ENCODE results near the gene DNAJA2. TPM values are rescaled to one million over a fixed set of nuclear protein-coding genes. Genes with fewer than 3 reads are reported as not detected.

The DNAJA2 gene
- polyA plus RNA-seq, 4 donors, result 69.1 to 99.0 (median 84.0) TPM

- DNase-seq (ENCODE audit: low read depth in 4 of 4, low spot score in 3 of 4), result no peak
Observed at GRCh38 chr16:46929378-46930332, 43.8 kb downstream of the DNAJA2 start.

- no peak for DNase-seq (ENCODE audit: low read depth in 4 of 4, low spot score in 3 of 4)
Observed at GRCh38 chr16:46928811-46929210, 44.7 kb downstream of the DNAJA2 start.

GRCh38 chr16:46927273-46927672 lies 46.2 kb downstream of the DNAJA2 start:
- DNase-seq (ENCODE audit: low read depth in 4 of 4, low spot score in 3 of 4), result no peak

GRCh38 chr16:46926470-46927225 lies 46.8 kb downstream of the DNAJA2 start:
- DNase-seq (ENCODE audit: low read depth in 4 of 4, low spot score in 3 of 4), result no peak

GRCh38 chr16:46924402-46924801 lies 49.1 kb downstream of the DNAJA2 start:
- DNase-seq (ENCODE audit: low read depth in 4 of 4, low spot score in 3 of 4), result no peak

- no peak for DNase-seq (ENCODE audit: low read depth in 4 of 4, low spot score in 3 of 4)
Observed at GRCh38 chr16:46923513-46924295, 49.8 kb downstream of the DNAJA2 start.

GRCh38 chr16:46922239-46922638 lies 51.2 kb downstream of the DNAJA2 start:
- no peak for DNase-seq (ENCODE audit: low read depth in 4 of 4, low spot score in 3 of 4)

GRCh38 chr16:46920402-46921068 lies 52.9 kb downstream of the DNAJA2 start:
- DNase-seq (ENCODE audit: low read depth in 4 of 4, low spot score in 3 of 4), result peak in 2 of 4 donors; percentile 8 to 36

GRCh38 chr16:46918905-46919792 lies 54.3 kb downstream of the DNAJA2 start:
- no peak for DNase-seq (ENCODE audit: low read depth in 4 of 4, low spot score in 3 of 4)

GRCh38 chr16:46918400-46918799 lies 55.1 kb downstream of the DNAJA2 start:
- no peak for DNase-seq (ENCODE audit: low read depth in 4 of 4, low spot score in 3 of 4)

- DNase-seq (ENCODE audit: low read depth in 4 of 4, low spot score in 3 of 4), result no peak
Observed at GRCh38 chr16:46916980-46917379, 56.5 kb downstream of the DNAJA2 start.

- no peak for DNase-seq (ENCODE audit: low read depth in 4 of 4, low spot score in 3 of 4)
Observed at GRCh38 chr16:46915483-46916025, 57.9 kb downstream of the DNAJA2 start.

GRCh38 chr16:46914556-46915201 lies 58.8 kb downstream of the DNAJA2 start:
- no peak for DNase-seq (ENCODE audit: low read depth in 4 of 4, low spot score in 3 of 4)

GRCh38 chr16:46911650-46912049 lies 61.8 kb downstream of the DNAJA2 start:
- DNase-seq (ENCODE audit: low read depth in 4 of 4, low spot score in 3 of 4), result no peak

- DNase-seq (ENCODE audit: low read depth in 4 of 4, low spot score in 3 of 4), result no peak
Observed at GRCh38 chr16:46911038-46911437, 62.4 kb downstream of the DNAJA2 start.

GRCh38 chr16:46908540-46909372 lies 64.7 kb downstream of the DNAJA2 start:
- no peak for DNase-seq (ENCODE audit: low read depth in 4 of 4, low spot score in 3 of 4)

- DNase-seq (ENCODE audit: low read depth in 4 of 4, low spot score in 3 of 4), result no peak
Observed at GRCh38 chr16:46907061-46907774, 66.3 kb downstream of the DNAJA2 start.
